ENCODE measurements around the gene PAFAH1B2. TPM values are rescaled to one million over a fixed set of nuclear protein-coding genes. Genes with fewer than 3 reads are reported as not detected.

PAFAH1B2 gene
- polyA plus RNA-seq, 3 donors from 2014 or later = 16.0 to 23.7 (median 17.5) TPM

DNA sequence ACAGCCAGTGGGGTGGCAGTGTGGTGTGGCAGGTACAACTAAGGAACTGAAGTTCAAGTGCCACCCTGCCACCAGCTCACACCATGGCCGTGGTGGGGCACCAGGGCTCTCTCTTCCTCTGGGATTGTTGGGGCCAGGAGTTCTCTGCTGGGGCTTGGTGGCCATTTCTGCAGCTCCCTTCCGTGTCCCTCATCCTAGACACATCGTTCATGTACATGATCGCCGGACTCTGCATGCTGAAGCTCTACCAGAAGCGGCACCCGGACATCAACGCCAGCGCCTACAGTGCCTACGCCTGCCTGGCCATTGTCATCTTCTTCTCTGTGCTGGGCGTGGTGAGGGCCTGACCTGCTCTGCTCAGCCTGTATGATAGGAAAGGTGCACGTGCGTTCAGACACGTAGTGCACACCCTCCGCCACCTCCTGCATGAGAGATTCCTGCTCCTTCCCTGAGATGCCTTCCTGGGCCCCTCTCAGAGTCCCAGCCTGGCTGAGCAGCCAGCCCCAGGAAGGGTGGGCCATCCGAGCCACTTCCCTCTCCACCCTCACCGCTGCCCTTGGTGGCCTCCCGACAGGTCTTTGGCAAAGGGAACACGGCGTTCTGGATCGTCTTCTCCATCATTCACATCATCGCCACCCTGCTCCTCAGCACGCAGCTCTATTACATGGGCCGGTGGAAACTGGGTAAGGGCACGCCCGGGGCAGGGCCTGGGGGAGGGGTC lies 47.8 kb downstream of the PAFAH1B2 start:
- no peak for DNase-seq
- no peak overlapping the region for H3K4me3 Mint-ChIP-seq
- H3K36me3 Mint-ChIP-seq = no peaks in the 10 kb centered on the region
- no peak overlapping the region for H3K27ac Mint-ChIP-seq
- no peaks in the 10 kb centered on the region for H3K9me3 Mint-ChIP-seq
- H3K27me3 Mint-ChIP-seq (ENCODE audit: low read depth in 3 of 3) = peaks cover 0 to 3% (median 2%) of the 10 kb centered on the region in 3 donors
- H3K4me1 Mint-ChIP-seq = peaks cover 0 to 2% of the 10 kb centered on the region in 2 donors

DNA sequence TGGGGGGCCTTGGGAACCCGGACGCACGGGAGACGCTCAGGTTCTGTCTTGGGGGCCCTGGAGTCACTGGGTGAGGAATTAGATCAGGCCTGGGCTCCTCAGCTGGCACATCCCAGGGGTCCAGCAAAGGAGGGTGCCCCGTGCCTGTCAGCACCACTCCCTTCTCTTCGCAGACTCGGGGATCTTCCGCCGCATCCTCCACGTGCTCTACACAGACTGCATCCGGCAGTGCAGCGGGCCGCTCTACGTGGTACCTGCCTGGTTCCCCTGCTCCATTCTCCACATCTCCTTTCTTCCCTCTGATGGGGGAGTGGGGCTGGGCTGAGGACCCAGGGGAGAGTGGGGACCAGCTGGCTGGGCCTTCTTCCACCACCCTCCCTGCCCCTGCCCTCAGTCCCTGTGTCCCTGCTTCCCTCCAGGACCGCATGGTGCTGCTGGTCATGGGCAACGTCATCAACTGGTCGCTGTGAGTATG lies 48.4 kb downstream of the PAFAH1B2 start:
- Mint-ChIP-seq H3K9me3 (no peaks in the 10 kb centered on the region), H3K27ac (no peak overlapping the region), H3K36me3 (no peaks in the 10 kb centered on the region), H3K4me1 (peaks cover 0 to 2% of the 10 kb centered on the region in 2 donors), H3K4me3 (no peak overlapping the region), H3K27me3 (ENCODE audit: low read depth in 3 of 3) (peaks cover 0 to 2% (median 0%) of the 10 kb centered on the region in 3 donors)
- no peak for DNase-seq

- H3K4me1 Mint-ChIP-seq = peaks cover 0 to 2% of the 10 kb centered on the region in 2 donors
- no peaks in the 10 kb centered on the region for H3K9me3 Mint-ChIP-seq
- no peak overlapping the region for H3K4me3 Mint-ChIP-seq
- no peaks in the 10 kb centered on the region for H3K36me3 Mint-ChIP-seq
- no peak for DNase-seq
- peaks cover 0 to 2% (median 0%) of the 10 kb centered on the region in 3 donors for H3K27me3 Mint-ChIP-seq (ENCODE audit: low read depth in 3 of 3)
- H3K27ac Mint-ChIP-seq = peak overlapping the region in 3 of 6 donors; percentile 58 to 80 (median 67)
These were observed 49.3 kb downstream of the PAFAH1B2 start for GRCh38 chr11:117193130-117194020.

DNA sequence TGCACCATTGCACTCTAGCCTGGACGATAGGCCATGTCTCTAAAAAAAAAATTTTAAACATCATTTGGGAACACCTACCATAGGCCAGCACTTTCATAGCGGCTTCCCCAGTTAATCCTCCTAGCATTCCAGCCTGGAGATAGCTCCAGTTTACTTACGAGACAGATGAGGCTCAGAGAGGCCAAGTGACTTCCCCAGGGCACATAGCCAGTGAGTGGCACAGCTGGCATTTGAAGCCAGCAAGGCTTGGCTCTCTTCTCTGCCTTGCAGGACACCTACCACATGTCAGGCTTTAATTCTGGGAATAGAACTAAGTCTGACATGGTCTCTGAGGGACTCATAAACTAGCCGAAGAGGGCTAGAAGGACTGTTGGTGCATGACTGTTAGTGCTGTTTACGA lies 50.2 kb downstream of the PAFAH1B2 start:
- Mint-ChIP-seq H3K9me3 (no peaks in the 10 kb centered on the region), H3K27me3 (ENCODE audit: low read depth in 3 of 3) (peaks cover 0 to 2% (median 0%) of the 10 kb centered on the region in 3 donors), H3K27ac (peak overlapping the region in 1 of 6 donors; percentile 76), H3K36me3 (no peaks in the 10 kb centered on the region), H3K4me1 (peaks cover 0 to 4% of the 10 kb centered on the region in 2 donors), H3K4me3 (no peak overlapping the region)
- no peak for DNase-seq

GRCh38 chr11:117195258-117195657 lies 51.2 kb downstream of the PAFAH1B2 start:
- no peak for DNase-seq
- peaks cover 0 to 3% (median 2%) of the 10 kb centered on the region in 3 donors for H3K27me3 Mint-ChIP-seq (ENCODE audit: low read depth in 3 of 3)
- peaks cover 0 to 4% of the 10 kb centered on the region in 2 donors for H3K4me1 Mint-ChIP-seq
- H3K36me3 Mint-ChIP-seq = no peaks in the 10 kb centered on the region
- no peaks in the 10 kb centered on the region for H3K9me3 Mint-ChIP-seq
- H3K4me3 Mint-ChIP-seq = no peak overlapping the region
- peak overlapping the region in 5 of 6 donors; percentile 1 to 51 (median 45) for H3K27ac Mint-ChIP-seq

DNA sequence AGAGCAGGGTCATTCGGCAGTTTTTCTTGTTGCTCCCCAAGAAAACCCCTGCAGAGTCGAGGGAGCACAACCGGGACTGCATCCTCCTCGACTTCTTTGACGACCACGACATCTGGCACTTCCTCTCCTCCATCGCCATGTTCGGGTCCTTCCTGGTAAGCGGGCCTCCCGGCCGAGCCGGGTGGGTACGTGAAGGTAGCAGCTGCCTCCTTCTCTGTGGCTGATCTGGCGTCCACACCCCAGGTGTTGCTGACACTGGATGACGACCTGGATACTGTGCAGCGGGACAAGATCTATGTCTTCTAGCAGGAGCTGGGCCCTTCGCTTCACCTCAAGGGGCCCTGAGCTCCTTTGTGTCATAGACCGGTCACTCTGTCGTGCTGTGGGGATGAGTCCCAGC lies 51.7 kb downstream of the PAFAH1B2 start:
- peak overlapping the region in 3 of 6 donors; percentile 27 to 64 (median 45) for H3K27ac Mint-ChIP-seq
- no peaks in the 10 kb centered on the region for H3K36me3 Mint-ChIP-seq
- H3K27me3 Mint-ChIP-seq (ENCODE audit: low read depth in 3 of 3) = peaks cover 0 to 3% (median 2%) of the 10 kb centered on the region in 3 donors
- peaks cover 0 to 4% of the 10 kb centered on the region in 2 donors for H3K4me1 Mint-ChIP-seq
- no peak for DNase-seq
- H3K4me3 Mint-ChIP-seq = no peak overlapping the region
- H3K9me3 Mint-ChIP-seq = no peaks in the 10 kb centered on the region

GRCh38 chr11:117197006-117197405 lies 52.9 kb downstream of the PAFAH1B2 start:
- peaks cover 0 to 4% of the 10 kb centered on the region in 2 donors for H3K4me1 Mint-ChIP-seq
- H3K27me3 Mint-ChIP-seq (ENCODE audit: low read depth in 3 of 3) = peaks cover 0 to 3% (median 2%) of the 10 kb centered on the region in 3 donors
- no peaks in the 10 kb centered on the region for H3K9me3 Mint-ChIP-seq
- H3K36me3 Mint-ChIP-seq = no peaks in the 10 kb centered on the region
- H3K4me3 Mint-ChIP-seq = no peak overlapping the region
- peak overlapping the region in 1 of 6 donors; percentile 39 for H3K27ac Mint-ChIP-seq
- no peak for DNase-seq

DNA sequence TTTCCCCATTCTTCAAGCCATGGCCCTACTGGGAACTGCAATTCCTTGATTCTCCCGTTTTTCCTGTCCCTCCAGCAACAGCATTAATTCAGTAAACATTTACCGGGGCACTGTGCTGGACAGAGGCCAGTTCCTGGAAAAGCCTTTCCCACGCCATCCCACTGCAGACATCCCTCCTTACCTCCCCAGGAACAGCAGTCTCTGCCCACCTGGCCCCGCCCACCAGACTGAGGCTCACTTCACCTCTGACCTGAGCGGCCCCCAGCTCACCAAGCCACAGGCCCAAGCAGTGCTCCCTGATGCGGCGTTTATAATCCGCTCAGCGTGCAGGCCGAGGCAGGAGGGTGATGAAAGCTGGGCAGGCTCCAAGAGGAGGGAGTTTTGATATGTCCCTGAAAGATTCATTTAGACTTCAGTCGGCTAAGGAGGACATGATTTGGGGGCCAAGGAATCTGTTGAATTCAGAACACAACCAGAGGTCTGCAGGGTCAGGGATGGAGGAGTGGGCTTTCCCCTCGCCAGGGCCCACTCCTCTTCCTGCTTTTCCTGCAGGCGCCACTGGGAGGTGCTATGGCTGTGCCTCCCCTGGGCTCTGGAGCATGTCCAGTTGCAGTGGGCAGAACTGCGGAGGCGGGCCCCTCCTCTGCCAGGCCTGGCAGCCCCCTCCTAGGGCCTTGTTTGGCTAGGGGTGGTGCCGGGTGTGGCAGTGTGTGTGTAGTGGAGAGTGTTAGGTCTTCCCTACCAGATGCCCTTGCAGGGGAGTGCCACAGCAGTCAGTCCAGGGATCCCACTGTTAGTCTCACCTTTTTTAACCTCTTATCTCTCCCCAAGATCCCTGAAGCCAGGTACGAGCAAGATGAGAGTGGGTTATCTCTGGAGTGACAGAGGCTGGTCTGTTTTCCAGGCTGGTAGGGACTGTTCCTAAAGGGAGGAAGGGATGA lies 53.7 kb downstream of the PAFAH1B2 start:
- peaks cover 0 to 3% (median 2%) of the 10 kb centered on the region in 3 donors for H3K27me3 Mint-ChIP-seq (ENCODE audit: low read depth in 3 of 3)
- no peaks in the 10 kb centered on the region for H3K9me3 Mint-ChIP-seq
- no peak for DNase-seq
- H3K4me1 Mint-ChIP-seq = peaks cover 0 to 4% of the 10 kb centered on the region in 2 donors
- peak overlapping the region in 2 of 6 donors; percentile 3 to 39 for H3K27ac Mint-ChIP-seq
- H3K36me3 Mint-ChIP-seq = no peaks in the 10 kb centered on the region
- H3K4me3 Mint-ChIP-seq = no peak overlapping the region

DNA sequence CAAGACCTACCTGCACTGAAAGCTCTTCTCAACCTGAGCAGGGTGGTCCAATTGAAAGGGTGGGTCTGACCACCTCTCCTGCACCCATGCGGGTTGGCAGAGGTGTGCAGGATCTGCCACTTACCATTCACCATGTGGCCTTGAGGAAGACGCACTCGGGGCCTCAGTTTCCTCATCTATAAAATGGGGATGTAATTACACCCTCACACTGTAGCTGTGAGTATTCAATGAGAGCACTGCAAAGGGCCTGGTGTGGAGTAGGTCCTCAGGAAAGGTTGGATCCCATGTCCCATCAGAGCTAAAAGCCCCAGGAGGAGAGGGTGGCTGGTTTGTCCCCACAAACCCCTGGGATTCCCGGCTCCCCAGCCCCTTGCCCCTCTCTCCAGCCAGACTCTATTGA lies 54.5 kb downstream of the PAFAH1B2 start:
- Mint-ChIP-seq H3K27ac (peak overlapping the region in 1 of 6 donors; percentile 13), H3K4me3 (no peak overlapping the region), H3K9me3 (no peaks in the 10 kb centered on the region), H3K4me1 (peaks cover 0 to 4% of the 10 kb centered on the region in 2 donors), H3K36me3 (no peaks in the 10 kb centered on the region), H3K27me3 (ENCODE audit: low read depth in 3 of 3) (peaks cover 0 to 3% (median 2%) of the 10 kb centered on the region in 3 donors)
- no peak for DNase-seq

DNA sequence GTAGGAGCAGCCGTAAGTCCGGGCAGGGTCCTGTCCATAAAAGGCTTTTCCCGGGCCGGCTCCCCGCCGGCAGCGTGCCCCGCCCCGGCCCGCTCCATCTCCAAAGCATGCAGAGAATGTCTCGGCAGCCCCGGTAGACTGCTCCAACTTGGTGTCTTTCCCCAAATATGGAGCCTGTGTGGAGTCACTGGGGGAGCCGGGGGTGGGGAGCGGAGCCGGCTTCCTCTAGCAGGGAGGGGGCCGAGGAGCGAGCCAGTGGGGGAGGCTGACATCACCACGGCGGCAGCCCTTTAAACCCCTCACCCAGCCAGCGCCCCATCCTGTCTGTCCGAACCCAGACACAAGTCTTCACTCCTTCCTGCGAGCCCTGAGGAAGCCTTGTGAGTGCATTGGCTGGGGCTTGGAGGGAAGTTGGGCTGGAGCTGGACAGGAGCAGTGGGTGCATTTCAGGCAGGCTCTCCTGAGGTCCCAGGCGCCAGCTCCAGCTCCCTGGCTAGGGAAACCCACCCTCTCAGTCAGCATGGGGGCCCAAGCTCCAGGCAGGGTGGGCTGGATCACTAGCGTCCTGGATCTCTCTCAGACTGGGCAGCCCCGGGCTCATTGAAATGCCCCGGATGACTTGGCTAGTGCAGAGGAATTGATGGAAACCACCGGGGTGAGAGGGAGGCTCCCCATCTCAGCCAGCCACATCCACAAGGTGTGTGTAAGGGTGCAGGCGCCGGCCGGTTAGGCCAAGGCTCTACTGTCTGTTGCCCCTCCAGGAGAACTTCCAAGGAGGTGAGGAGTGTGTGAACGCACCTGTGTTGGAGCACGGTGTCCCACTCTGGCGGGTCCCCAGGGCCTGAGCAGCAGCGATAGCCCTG lies 55.2 kb downstream of the PAFAH1B2 start, which contains the start of gene TAGLN:
TSS of gene TAGLN (plus strand) at position 318 of the 863 bp plus-strand sequence. CDS start 3,644 bp downstream, outside the sequence.
- no peaks in the 10 kb centered on the region for H3K9me3 Mint-ChIP-seq
- peaks cover 0 to 4% (median 0%) of the 10 kb centered on the region in 3 donors for H3K36me3 Mint-ChIP-seq
- H3K4me1 Mint-ChIP-seq = peaks cover 0 to 4% of the 10 kb centered on the region in 2 donors
- no peak within 1 kb of the TSS for H3K4me3 Mint-ChIP-seq
- H3K27me3 Mint-ChIP-seq (ENCODE audit: low read depth in 3 of 3) = peaks cover 0 to 3% (median 2%) of the 10 kb centered on the region in 3 donors
- peak within 1 kb of the TSS in 1 of 6 donors; percentile 13 for H3K27ac Mint-ChIP-seq
- no peak for DNase-seq

DNA sequence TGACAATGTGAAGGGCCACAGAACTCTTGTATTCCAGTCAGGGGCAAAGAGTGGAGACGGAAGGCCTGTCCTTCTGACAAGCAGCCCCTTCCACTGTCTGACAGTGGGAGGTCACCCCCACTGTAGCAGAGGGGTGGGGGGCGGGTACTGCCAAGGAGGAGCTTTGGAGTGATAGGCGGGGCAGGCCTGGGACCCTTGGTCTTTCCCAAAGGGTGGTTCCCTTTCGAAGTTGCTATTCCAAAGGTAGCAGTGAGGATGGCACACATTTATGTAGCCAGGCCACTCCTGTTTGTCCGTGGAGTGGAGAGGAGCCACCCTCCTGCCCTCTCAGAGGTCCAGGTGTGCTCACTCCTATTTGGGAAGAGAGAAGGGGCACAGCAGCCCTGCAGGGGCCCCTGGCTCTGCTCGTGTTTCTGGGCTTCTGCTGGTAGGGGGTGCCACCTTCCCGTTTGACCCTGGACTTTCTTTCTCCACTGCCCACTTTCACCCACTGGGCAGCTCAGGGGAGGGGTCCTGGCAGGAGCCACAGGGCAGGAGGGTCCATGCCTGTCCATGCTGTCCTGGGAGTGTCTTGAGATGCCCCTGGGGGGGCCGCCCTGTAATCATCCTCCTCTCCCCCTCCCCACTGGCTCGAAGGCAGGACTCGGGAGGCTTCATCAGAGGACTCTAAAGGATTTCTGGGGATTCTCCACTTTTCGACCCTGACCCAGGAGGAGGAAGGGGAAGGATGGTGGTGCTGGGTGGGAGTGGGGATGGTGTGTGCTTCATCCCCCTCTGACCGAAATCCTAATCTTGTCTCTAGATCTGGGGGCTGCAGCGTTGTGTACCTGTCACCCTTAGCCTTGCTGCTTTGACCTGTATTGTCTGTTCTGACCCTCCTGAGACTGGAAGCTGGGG lies 56.1 kb downstream of the PAFAH1B2 start:
- H3K4me3 Mint-ChIP-seq = no peak overlapping the region
- H3K27ac Mint-ChIP-seq = peak overlapping the region in 1 of 6 donors; percentile 24
- peaks cover 0 to 3% (median 2%) of the 10 kb centered on the region in 3 donors for H3K27me3 Mint-ChIP-seq (ENCODE audit: low read depth in 3 of 3)
- no peaks in the 10 kb centered on the region for H3K9me3 Mint-ChIP-seq
- H3K4me1 Mint-ChIP-seq = peaks cover 0 to 4% of the 10 kb centered on the region in 2 donors
- DNase-seq = no peak
- peaks cover 0 to 9% (median 3%) of the 10 kb centered on the region in 3 donors for H3K36me3 Mint-ChIP-seq

Measured in immature natural killer cell (primary cell).